Measurements from ENCODE around the gene PAH. TPM values are rescaled to one million over a fixed set of nuclear protein-coding genes. Genes with fewer than 3 reads are reported as not detected.

The PAH gene
- total and polyA plus RNA-seq, 10 donors = 0.09 TPM; not detected in 9

GRCh38 chr12:102918840-102919239 lies 1.8 kb upstream of the PAH start:
- no peak overlapping the region for H3K27ac ChIP-seq
- no peak for DNase-seq
- no peak overlapping the region for H3K4me3 ChIP-seq
- intact Hi-C loops (cut with DNase I; ENCODE audit: low total_unique reads) = no loop called here
- no peaks in the 10 kb centered on the region for H3K36me3 ChIP-seq
- peaks cover 0 to 9% (median 4%) of the 10 kb centered on the region in 6 donors for H3K4me1 ChIP-seq
- WGBS, 5 donors = 49 to 73% (median 68%) methylated on average over 2 of the region's 2 CpGs
- H3K27me3 ChIP-seq (replicated peaks in 1 of 7) = peaks cover 0 to 28% (median 4%) of the 10 kb centered on the region in 7 donors
- TF ChIP-seq CTCF (IDR thresholded peaks at IDR 0.05 in 8 of 11, conservative IDR thresholded peaks at IDR 0.05 in 3 of 11) (no peak), POLR2A (IDR thresholded peaks at IDR 0.05) (no peak), POLR2AphosphoS5 (IDR thresholded peaks at IDR 0.05) (no peak)
- H3K9me3 ChIP-seq = no peaks in the 10 kb centered on the region

- no peaks in the 10 kb centered on the region for H3K9me3 ChIP-seq
- no peak overlapping the region for H3K27ac ChIP-seq
- peaks cover 0 to 9% (median 4%) of the 10 kb centered on the region in 6 donors for H3K4me1 ChIP-seq
- H3K27me3 ChIP-seq (replicated peaks in 1 of 7) = peaks cover 0 to 19% (median 3%) of the 10 kb centered on the region in 7 donors
- intact Hi-C loops (cut with DNase I; ENCODE audit: low total_unique reads) = no loop called here
- TF ChIP-seq CTCF (IDR thresholded peaks at IDR 0.05 in 8 of 11, conservative IDR thresholded peaks at IDR 0.05 in 3 of 11) (no peak), POLR2A (IDR thresholded peaks at IDR 0.05) (no peak), POLR2AphosphoS5 (IDR thresholded peaks at IDR 0.05) (no peak)
- 52 to 69% (median 58%) methylated on average over 5 of the region's 5 CpGs for WGBS, 5 donors
- DNase-seq = no peak
- peak overlapping the region in 1 of 8 donors; percentile 63 for H3K4me3 ChIP-seq
- no peaks in the 10 kb centered on the region for H3K36me3 ChIP-seq
Measured at GRCh38 chr12:102916252-102917025, 605 bp downstream of the PAH start.

GRCh38 chr12:102913453-102914226 lies 3.4 kb downstream of the PAH start:
- H3K27ac ChIP-seq = no peak overlapping the region
- TF ChIP-seq POLR2A (IDR thresholded peaks at IDR 0.05) = no peak
- no peak for TF ChIP-seq CTCF (IDR thresholded peaks at IDR 0.05 in 8 of 11, conservative IDR thresholded peaks at IDR 0.05 in 3 of 11)
- TF ChIP-seq POLR2AphosphoS5 (IDR thresholded peaks at IDR 0.05) = no peak
- no peaks in the 10 kb centered on the region for H3K9me3 ChIP-seq
- DNase-seq = no peak
- no peak overlapping the region for H3K4me3 ChIP-seq
- 75 to 91% (median 77%) methylated on average over 2 of the region's 2 CpGs for WGBS, 5 donors
- H3K27me3 ChIP-seq (replicated peaks in 1 of 7) = peaks cover 0 to 19% (median 3%) of the 10 kb centered on the region in 7 donors
- H3K36me3 ChIP-seq = no peaks in the 10 kb centered on the region
- peaks cover 0 to 9% (median 4%) of the 10 kb centered on the region in 6 donors for H3K4me1 ChIP-seq
- intact Hi-C loops (cut with DNase I; ENCODE audit: low total_unique reads) = no loop called here

GRCh38 chr12:102912258-102912657 lies 4.8 kb downstream of the PAH start:
- no peak overlapping the region for H3K4me3 ChIP-seq
- H3K27ac ChIP-seq = no peak overlapping the region
- H3K9me3 ChIP-seq = no peaks in the 10 kb centered on the region
- 70 to 85% (median 73%) methylated on average over 2 of the region's 2 CpGs for WGBS, 5 donors
- DNase-seq = no peak
- peaks cover 0 to 5% (median 2%) of the 10 kb centered on the region in 6 donors for H3K4me1 ChIP-seq
- no peaks in the 10 kb centered on the region for H3K36me3 ChIP-seq
- H3K27me3 ChIP-seq (replicated peaks in 1 of 7) = peaks cover 0 to 10% (median 2%) of the 10 kb centered on the region in 7 donors
- TF ChIP-seq POLR2AphosphoS5 (IDR thresholded peaks at IDR 0.05) (no peak), CTCF (IDR thresholded peaks at IDR 0.05 in 8 of 11, conservative IDR thresholded peaks at IDR 0.05 in 3 of 11) (no peak), POLR2A (IDR thresholded peaks at IDR 0.05) (no peak)
- intact Hi-C loops (cut with DNase I; ENCODE audit: low total_unique reads) = no loop called here
